ENCODE data around the gene SPON1. TPM values are rescaled to one million over a fixed set of nuclear protein-coding genes. Genes with fewer than 3 reads are reported as not detected.

The SPON1 gene
- total and polyA plus RNA-seq, 10 of the 15 experiments (the other 5 are each of a cell fraction or from before 2014, with no cell fraction given): 0.13 to 1.1 (median 0.18) TPM; not detected in 5

- ChIA-PET POLR2A (no interaction called here), SMC1A (ENCODE audit: uncharacterized antibody, unreplicated experiment) (interaction anchor here (1.2 kb wide), 2 partner anchors 31 to 219 kb away, joined by 3 read pairs; no protein-coding TSS in a partner anchor), RAD21 (ENCODE audit: unreplicated experiment) (no interaction called here), CTCF (interaction anchor here (1.3 to 4.1 kb wide), 3 partner anchors 193 to 377 kb away, joined by 4 to 19 read pairs (median 13); no protein-coding TSS in a partner anchor)
- no peaks in the 10 kb centered on the region; the same call in 2 of the 3 replicates for H3K9me3 ChIP-seq (replicated peaks; ENCODE audit: control insufficient read depth, insufficient read depth, low read length)
- H4K20me1 ChIP-seq (ENCODE audit: control insufficient read depth, insufficient read depth): no peaks in the 10 kb centered on the region
- FAIRE-seq (no peak), DNase-seq (ENCODE audit: low read depth, low spot score) (no peak), ATAC-seq (no peak)
- 26% methylated on average over 2 of the region's 2 CpGs for WGBS (ENCODE audit: insufficient coverage, insufficient replicate concordance, low lambda C conversion rate, missing lambda C conversion rate)
- no peak overlapping the region for H3K4me3 ChIP-seq
- H3K4me2 ChIP-seq (ENCODE audit: control insufficient read depth, insufficient read depth): no peak overlapping the region
- H3K79me2 ChIP-seq (ENCODE audit: control insufficient read depth, insufficient read depth, low read length): no peaks in the 10 kb centered on the region
- in situ Hi-C loops (cut with MboI) (no loop called here), intact Hi-C loops (cut with micrococcal nuclease; ENCODE audit: unreplicated experiment) (loop anchor here (5.0 kb wide), 2 partner anchors 192 to 377 kb away; no protein-coding TSS in a partner anchor)
- H3K4me1 ChIP-seq (ENCODE audit: control insufficient read depth, insufficient read depth, low read length): no peaks in the 10 kb centered on the region
- no peaks in the 10 kb centered on the region for H3K27me3 ChIP-seq (replicated peaks in 1 of 2; ENCODE audit: control insufficient read depth in 2 of 2, insufficient read depth in 2 of 2, low read length in 1 of 2)
- H3K27ac ChIP-seq (ENCODE audit: control insufficient read depth, insufficient read depth): no peak overlapping the region
- no TSS peak for BruUV-seq (replicated peaks)
- TF ChIP-seq CREM (IDR thresholded peaks at IDR 0.05; ENCODE audit: low read depth) (no peak), TCF7 (IDR thresholded peaks at IDR 0.05; ENCODE audit: borderline replicate concordance) (no peak), NR2C2 (IDR thresholded peaks at IDR 0.05; ENCODE audit: borderline replicate concordance, control insufficient read depth, insufficient read length, low read depth) (no peak), NFYB (IDR thresholded peaks at IDR 0.05; ENCODE audit: insufficient read depth, low read depth, low read length) (no peak), BHLHE40 (IDR thresholded peaks at IDR 0.05; ENCODE audit: borderline replicate concordance in 1 of 2, low read depth in 2 of 2, low read length in 1 of 2) (no peak), MYC (IDR thresholded peaks at IDR 0.05; ENCODE audit: insufficient read depth, insufficient read length, insufficient replicate concordance, low read length, severe bottlenecking) (no peak), TARDBP (IDR thresholded peaks at IDR 0.05; ENCODE audit: borderline replicate concordance) (no peak), SPI1 (IDR thresholded peaks at IDR 0.05; ENCODE audit: borderline replicate concordance, insufficient read depth, low read depth, low read length) (no peak)
- TF ChIP-seq, protein P1, sequence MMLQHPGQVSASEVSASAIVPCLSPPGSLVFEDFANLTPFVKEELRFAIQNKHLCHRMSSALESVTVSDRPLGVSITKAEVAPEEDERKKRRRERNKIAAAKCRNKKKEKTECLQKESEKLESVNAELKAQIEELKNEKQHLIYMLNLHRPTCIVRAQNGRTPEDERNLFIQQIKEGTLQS (IDR thresholded peaks at IDR 0.05; ENCODE audit: borderline replicate concordance, extremely low read depth, low read depth, low read length): no peak
- TF ChIP-seq, protein P2, sequence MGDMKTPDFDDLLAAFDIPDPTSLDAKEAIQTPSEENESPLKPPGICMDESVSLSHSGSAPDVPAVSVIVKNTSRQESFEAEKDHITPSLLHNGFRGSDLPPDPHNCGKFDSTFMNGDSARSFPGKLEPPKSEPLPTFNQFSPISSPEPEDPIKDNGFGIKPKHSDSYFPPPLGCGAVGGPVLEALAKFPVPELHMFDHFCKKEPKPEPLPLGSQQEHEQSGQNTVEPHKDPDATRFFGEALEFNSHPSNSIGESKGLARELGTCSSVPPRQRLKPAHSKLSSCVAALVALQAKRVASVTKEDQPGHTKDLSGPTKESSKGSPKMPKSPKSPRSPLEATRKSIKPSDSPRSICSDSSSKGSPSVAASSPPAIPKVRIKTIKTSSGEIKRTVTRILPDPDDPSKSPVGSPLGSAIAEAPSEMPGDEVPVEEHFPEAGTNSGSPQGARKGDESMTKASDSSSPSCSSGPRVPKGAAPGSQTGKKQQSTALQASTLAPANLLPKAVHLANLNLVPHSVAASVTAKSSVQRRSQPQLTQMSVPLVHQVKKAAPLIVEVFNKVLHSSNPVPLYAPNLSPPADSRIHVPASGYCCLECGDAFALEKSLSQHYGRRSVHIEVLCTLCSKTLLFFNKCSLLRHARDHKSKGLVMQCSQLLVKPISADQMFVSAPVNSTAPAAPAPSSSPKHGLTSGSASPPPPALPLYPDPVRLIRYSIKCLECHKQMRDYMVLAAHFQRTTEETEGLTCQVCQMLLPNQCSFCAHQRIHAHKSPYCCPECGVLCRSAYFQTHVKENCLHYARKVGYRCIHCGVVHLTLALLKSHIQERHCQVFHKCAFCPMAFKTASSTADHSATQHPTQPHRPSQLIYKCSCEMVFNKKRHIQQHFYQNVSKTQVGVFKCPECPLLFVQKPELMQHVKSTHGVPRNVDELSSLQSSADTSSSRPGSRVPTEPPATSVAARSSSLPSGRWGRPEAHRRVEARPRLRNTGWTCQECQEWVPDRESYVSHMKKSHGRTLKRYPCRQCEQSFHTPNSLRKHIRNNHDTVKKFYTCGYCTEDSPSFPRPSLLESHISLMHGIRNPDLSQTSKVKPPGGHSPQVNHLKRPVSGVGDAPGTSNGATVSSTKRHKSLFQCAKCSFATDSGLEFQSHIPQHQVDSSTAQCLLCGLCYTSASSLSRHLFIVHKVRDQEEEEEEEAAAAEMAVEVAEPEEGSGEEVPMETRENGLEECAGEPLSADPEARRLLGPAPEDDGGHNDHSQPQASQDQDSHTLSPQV (IDR thresholded peaks at IDR 0.05): no peak
- TF ChIP-seq, protein P3, sequence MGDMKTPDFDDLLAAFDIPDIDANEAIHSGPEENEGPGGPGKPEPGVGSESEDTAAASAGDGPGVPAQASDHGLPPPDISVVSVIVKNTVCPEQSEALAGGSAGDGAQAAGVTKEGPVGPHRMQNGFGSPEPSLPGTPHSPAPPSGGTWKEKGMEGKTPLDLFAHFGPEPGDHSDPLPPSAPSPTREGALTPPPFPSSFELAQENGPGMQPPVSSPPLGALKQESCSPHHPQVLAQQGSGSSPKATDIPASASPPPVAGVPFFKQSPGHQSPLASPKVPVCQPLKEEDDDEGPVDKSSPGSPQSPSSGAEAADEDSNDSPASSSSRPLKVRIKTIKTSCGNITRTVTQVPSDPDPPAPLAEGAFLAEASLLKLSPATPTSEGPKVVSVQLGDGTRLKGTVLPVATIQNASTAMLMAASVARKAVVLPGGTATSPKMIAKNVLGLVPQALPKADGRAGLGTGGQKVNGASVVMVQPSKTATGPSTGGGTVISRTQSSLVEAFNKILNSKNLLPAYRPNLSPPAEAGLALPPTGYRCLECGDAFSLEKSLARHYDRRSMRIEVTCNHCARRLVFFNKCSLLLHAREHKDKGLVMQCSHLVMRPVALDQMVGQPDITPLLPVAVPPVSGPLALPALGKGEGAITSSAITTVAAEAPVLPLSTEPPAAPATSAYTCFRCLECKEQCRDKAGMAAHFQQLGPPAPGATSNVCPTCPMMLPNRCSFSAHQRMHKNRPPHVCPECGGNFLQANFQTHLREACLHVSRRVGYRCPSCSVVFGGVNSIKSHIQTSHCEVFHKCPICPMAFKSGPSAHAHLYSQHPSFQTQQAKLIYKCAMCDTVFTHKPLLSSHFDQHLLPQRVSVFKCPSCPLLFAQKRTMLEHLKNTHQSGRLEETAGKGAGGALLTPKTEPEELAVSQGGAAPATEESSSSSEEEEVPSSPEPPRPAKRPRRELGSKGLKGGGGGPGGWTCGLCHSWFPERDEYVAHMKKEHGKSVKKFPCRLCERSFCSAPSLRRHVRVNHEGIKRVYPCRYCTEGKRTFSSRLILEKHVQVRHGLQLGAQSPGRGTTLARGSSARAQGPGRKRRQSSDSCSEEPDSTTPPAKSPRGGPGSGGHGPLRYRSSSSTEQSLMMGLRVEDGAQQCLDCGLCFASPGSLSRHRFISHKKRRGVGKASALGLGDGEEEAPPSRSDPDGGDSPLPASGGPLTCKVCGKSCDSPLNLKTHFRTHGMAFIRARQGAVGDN (IDR thresholded peaks at IDR 0.05): no peak
- H3K36me3 ChIP-seq (ENCODE audit: control insufficient read depth in 2 of 2, insufficient read depth in 2 of 2, low read length in 1 of 2): no peaks in the 10 kb centered on the region
- H3K9ac ChIP-seq (ENCODE audit: control insufficient read depth, insufficient read depth, low read length): no peak overlapping the region
- H2AFZ ChIP-seq (ENCODE audit: control insufficient read depth, low read depth, low read length): no peak overlapping the region
These were observed 187.2 kb downstream of the SPON1 start for GRCh38 chr11:14149683-14150082.
